ENCODE measurements around the gene GALNT15.

The GALNT15 gene

GRCh38 chr3:16243706-16244490, 69.4 kb downstream of the GALNT15 start:
- no peak overlapping the region for H3K4me3 ChIP-seq
- H3K27ac ChIP-seq, result peak overlapping the region in 1 of 21 experiments; percentile 11

GRCh38 chr3:16245609-16246008, 71.1 kb downstream of the GALNT15 start:
- no peak overlapping the region for H3K4me3 ChIP-seq
- H3K27ac ChIP-seq, result no peak overlapping the region

- no peak overlapping the region for H3K27ac ChIP-seq
- H3K4me3 ChIP-seq, result no peak overlapping the region
Observed at GRCh38 chr3:16247282-16248061, 73.0 kb downstream of the GALNT15 start.

GRCh38 chr3:16248556-16248955, 74.1 kb downstream of the GALNT15 start:
- no peak overlapping the region for H3K27ac ChIP-seq
- H3K4me3 ChIP-seq, result no peak overlapping the region

- Histone ChIP-seq H3K4me3 (no peak overlapping the region), H3K27ac (no peak overlapping the region)
Observed at GRCh38 chr3:16249336-16249735, 74.9 kb downstream of the GALNT15 start.

GRCh38 chr3:16249886-16250285, 75.4 kb downstream of the GALNT15 start:
- H3K27ac ChIP-seq, result no peak overlapping the region
- H3K4me3 ChIP-seq, result no peak overlapping the region

GRCh38 chr3:16251316-16252085, 77.0 kb downstream of the GALNT15 start:
- no peak overlapping the region for H3K27ac ChIP-seq
- no peak overlapping the region for H3K4me3 ChIP-seq

- H3K27ac ChIP-seq, result no peak overlapping the region
Observed at GRCh38 chr3:16252243-16252978, 77.9 kb downstream of the GALNT15 start.

GRCh38 chr3:16252988-16253387, 78.5 kb downstream of the GALNT15 start:
- Histone ChIP-seq H3K4me3 (no peak overlapping the region), H3K27ac (no peak overlapping the region)

More at GRCh38 chr3:16252243-16252978, 77.9 kb downstream of the GALNT15 start:
- H3K4me3 ChIP-seq, result no peak overlapping the region

- Histone ChIP-seq H3K27ac (no peak overlapping the region), H3K4me3 (no peak overlapping the region)
Observed at GRCh38 chr3:16253601-16254000, 79.1 kb downstream of the GALNT15 start.

GRCh38 chr3:16254916-16255315, 80.4 kb downstream of the GALNT15 start:
- H3K27ac ChIP-seq, result no peak overlapping the region

GRCh38 chr3:16255326-16255725, 80.8 kb downstream of the GALNT15 start:
- no peak overlapping the region for H3K4me3 ChIP-seq
- H3K27ac ChIP-seq, result no peak overlapping the region

More at GRCh38 chr3:16254916-16255315, 80.4 kb downstream of the GALNT15 start:
- no peak overlapping the region for H3K4me3 ChIP-seq

GRCh38 chr3:16255726-16256125, 81.2 kb downstream of the GALNT15 start:
- Histone ChIP-seq H3K4me3 (no peak overlapping the region), H3K27ac (no peak overlapping the region)

- no peak overlapping the region for H3K27ac ChIP-seq
- H3K4me3 ChIP-seq, result no peak overlapping the region
Observed at GRCh38 chr3:16257309-16257708, 82.8 kb downstream of the GALNT15 start.

GRCh38 chr3:16258177-16258576, 83.7 kb downstream of the GALNT15 start:
- Histone ChIP-seq H3K27ac (no peak overlapping the region), H3K4me3 (no peak overlapping the region)

- Histone ChIP-seq H3K27ac (no peak overlapping the region), H3K4me3 (no peak overlapping the region)
Observed at GRCh38 chr3:16258866-16259265, 84.4 kb downstream of the GALNT15 start.

GRCh38 chr3:16260046-16260445, 85.6 kb downstream of the GALNT15 start:
- no peak overlapping the region for H3K4me3 ChIP-seq
- no peak overlapping the region for H3K27ac ChIP-seq

GRCh38 chr3:16262174-16262573, 87.7 kb downstream of the GALNT15 start:
- no peak overlapping the region for H3K4me3 ChIP-seq
- no peak overlapping the region for H3K27ac ChIP-seq

GRCh38 chr3:16264174-16264707, 89.8 kb downstream of the GALNT15 start:
- Histone ChIP-seq H3K27ac (peak overlapping the region in 20 of 21 experiments; percentile 67 to 95 (median 88)), H3K4me3 (peak overlapping the region; percentile 49 to 88 (median 77))

Measured in skin epidermis (tissue), 12 donors.